WI38 (cell line): ENCODE data around the gene CACTIN.

Experiments
- H3K4me3 ChIP-seq: 2 replicates; pipeline ENCODE4 v1.5.1; 2011; ENCODE audit warnings: low read depth, mild to moderate bottlenecking, control low read depth, low read length
- TF ChIP-seq, protein P1 (sequence below): IDR thresholded peaks from 2 replicates; pipeline ENCODE4 v1.5.1; 2012; ENCODE audit warnings: low read depth, mild to moderate bottlenecking, control low read depth, low read length

The CACTIN gene

GRCh38 chr19:3610745-3611717, 15.6 kb downstream of the CACTIN start:
- TF ChIP-seq, protein P1, sequence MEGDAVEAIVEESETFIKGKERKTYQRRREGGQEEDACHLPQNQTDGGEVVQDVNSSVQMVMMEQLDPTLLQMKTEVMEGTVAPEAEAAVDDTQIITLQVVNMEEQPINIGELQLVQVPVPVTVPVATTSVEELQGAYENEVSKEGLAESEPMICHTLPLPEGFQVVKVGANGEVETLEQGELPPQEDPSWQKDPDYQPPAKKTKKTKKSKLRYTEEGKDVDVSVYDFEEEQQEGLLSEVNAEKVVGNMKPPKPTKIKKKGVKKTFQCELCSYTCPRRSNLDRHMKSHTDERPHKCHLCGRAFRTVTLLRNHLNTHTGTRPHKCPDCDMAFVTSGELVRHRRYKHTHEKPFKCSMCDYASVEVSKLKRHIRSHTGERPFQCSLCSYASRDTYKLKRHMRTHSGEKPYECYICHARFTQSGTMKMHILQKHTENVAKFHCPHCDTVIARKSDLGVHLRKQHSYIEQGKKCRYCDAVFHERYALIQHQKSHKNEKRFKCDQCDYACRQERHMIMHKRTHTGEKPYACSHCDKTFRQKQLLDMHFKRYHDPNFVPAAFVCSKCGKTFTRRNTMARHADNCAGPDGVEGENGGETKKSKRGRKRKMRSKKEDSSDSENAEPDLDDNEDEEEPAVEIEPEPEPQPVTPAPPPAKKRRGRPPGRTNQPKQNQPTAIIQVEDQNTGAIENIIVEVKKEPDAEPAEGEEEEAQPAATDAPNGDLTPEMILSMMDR, result no peak
- no peak overlapping the region for H3K4me3 ChIP-seq

DNA sequence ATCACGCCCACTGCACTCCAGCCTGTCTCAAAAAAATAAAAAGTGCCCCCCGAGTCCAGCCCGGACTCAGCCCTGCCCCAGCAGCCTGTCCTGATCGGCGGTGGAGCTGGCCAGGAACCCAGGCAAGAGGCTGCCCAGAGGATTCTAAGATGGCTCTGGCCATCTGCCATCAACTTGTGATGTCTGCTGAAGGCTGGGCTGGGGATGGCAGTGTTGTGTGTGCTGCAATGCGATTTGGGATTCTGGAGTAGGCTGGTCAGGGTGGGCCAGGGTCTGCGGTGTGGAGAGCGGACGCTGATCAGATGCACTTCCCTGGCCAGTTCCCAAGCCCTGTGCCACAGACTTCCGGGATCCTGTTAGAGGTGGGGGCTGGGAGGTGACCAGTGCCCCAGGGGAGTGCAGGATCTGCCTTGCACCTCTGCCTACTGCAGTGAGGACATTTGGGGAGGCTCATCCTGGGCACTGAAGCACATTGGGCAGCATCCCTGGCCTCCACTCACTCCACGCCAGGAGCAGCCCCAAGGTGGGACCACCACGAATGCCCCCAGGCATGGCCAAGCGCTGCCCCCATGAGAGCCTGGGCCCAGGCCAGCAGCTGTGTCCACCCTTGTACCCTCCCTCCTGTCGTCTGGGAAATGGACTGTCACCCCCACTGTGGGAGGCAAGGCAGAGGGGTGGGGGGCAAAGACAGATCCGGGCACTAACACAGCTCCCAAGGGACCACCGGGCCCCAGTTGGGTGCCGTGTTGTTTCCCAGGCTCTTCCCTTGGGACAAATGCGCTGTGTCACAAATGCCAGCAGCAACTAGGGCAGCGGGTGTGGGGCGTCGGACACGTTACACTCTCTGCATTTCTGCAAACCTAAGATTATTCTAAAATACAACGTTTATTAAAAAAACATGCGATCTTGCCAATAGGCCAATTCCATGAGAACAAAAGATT, 16.5 kb downstream of the CACTIN start:
- H3K4me3 ChIP-seq, result no peak overlapping the region
- TF ChIP-seq, protein P1, result no peak

DNA sequence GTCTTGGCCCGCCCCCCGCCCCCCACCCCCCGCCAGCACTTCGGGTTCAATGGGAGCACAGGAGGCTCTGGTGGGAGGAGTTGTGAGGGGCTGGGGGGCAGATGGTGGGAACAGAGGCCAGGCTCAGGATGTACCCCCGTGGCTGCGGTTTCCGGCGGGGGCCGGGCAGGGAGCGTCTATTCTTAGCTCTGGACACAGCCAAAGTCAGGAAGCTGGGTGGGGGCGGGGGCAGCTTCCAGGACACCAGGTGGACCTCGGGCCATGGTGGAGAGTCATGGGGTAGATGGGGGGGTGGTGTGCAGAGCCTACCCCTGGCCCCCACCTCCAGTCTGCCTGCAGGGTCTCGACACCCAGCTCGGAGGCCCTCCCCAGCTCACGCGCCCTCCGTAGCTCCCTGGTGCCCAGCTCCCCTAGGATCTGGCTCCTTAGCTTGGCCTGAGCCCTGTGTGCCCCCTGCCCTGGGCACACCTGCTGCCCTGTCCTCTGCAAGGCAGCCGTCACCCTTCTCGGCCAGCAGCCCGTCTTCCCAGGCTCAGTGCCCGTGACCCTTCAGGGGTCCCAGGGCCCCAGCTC, 17.8 kb downstream of the CACTIN start:
- TF ChIP-seq, protein P1, result no peak
- no peak overlapping the region for H3K4me3 ChIP-seq

DNA sequence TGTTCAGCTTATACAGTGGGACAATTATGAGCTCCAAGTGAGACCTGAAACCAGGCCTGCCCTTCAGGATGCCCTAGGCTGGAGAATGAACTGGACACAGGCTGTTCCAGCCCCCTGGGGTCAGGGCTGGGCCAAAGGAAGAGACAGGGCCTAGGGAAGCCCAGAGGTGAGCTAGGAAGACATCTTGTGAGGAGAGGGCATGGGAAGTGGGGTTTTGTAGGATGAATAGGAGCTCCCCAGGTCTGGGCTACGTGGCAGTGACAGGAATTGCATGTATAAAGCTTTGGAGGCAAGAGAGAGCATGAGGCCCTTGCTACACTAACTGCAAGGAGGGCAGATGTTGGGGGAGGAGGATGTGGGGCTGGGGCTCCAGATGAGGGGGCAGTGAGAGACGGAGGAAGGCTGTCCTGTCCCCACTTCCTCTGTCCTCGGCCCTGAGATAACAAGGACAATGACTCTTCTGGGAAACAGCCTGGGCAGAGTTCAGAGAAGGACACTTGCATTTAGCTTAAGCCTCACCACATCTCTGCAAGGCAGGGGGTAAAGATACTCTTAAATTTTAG, 18.4 kb downstream of the CACTIN start:
- TF ChIP-seq, protein P1, result no peak
- no peak overlapping the region for H3K4me3 ChIP-seq

DNA sequence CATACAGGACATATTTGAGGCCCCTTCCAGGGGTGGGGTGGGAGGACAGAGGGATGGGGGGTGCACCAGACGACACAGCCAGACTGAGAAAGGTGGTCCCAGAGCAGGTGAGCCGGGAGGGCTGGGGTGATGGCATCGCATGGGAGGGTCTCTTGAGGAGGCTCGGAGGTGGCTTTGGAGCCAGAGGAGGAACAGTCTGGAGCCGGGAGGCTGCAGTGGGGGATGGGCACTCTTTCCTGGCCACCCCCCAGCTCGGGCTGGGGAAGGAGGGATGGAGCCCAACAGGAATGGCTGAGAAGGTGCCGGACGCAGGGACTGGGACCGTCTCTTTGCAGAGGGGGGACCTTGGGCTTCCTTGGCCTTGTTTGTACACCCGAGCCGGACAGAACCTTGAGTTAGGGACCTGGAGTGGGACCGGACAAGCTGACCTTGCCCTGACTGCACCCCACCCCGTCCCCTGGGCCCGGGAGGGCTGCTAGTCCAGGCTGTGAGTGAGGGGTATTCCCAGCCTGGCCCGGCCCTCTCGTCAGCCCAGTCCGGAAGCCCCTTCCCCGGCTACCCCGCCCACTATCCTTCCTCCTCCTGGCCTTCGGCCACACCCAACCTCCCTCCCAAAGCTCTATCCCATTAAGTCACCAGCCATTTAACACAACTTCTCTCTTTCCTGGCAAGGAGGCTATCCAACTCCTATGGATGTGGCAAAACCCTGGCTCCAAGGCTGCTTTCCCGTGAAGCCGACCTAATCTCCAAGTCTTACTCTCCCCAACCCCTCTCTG, 19.1 kb downstream of the CACTIN start:
- TF ChIP-seq, protein P1, result no peak
- H3K4me3 ChIP-seq, result peak overlapping the region; percentile 58

DNA sequence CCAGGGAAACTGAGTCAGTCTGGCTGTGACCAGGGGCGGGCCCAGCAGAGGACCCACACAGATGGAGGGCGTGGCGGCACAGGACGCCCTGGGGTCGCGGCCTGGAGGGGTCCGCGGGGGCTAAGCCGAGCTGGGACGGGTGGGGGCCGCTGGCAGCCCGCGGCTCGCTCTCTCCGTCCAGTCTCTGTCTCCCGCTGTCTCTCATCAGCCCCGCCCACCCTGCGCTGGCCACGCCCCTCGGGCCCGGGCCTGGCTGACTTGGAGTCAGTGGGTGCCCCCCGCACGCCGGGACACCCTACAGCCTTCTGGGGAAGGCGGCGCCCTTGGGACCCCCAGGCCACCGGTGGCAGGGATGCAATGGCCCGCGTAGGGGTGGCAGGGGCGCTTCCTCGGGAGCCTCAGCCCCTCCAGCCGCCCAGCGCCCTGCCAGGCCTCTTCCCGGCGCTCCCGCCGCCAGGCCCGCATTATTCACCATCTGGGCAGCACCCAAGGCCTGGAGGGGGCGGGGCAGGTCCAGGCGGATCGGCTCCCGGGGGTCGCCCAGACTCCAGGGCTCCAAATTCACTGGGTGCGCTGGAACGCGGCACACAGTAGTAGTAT, 19.8 kb downstream of the CACTIN start, which contains the start of gene TBXA2R:
TBXA2R (minus strand) TSS at position 186 of the 600 bp plus-strand sequence. CDS start 6,241 bp downstream, outside the sequence.
- peak within 1 kb of the TSS; percentile 58 for H3K4me3 ChIP-seq
- TF ChIP-seq, protein P1, result no peak
